IMR-90 (cell line): ENCODE data around the gene RAB8A.

Experiments
- CEBPB ChIP-seq: IDR thresholded peaks from 2 replicates; pipeline ENCODE4 v1.6.1; 2012; ENCODE audit warnings: low read depth, low read length, improper control_type of control experiment
- CHD1 ChIP-seq: IDR thresholded peaks from 2 replicates; pipeline ENCODE4 v1.6.1; 2012; ENCODE audit warnings: low read depth, low read length, improper control_type of control experiment
- CTCF ChIP-seq: conservative IDR thresholded peaks from 2 replicates; pipeline ENCODE4 v1.5.1; 2012; ENCODE audit warnings: mild to moderate bottlenecking, low read depth, low read length, improper control_type of control experiment
- FOS ChIP-seq: fragments of 150-350 bp; IDR thresholded peaks from 2 replicates; pipeline ENCODE4 v1.6.1; 2016; ENCODE audit warnings: low read depth, low read length
- MAFK ChIP-seq: IDR thresholded peaks from 2 replicates; pipeline ENCODE4 v1.6.1; 2012; ENCODE audit warnings: low read depth, low read length, improper control_type of control experiment
- MAZ ChIP-seq: IDR thresholded peaks from 2 replicates; pipeline ENCODE4 v1.6.1; 2012; ENCODE audit warnings: low read depth, mild to moderate bottlenecking, low read length, improper control_type of control experiment, moderate library complexity, borderline replicate concordance
- MXI1 ChIP-seq: IDR thresholded peaks from 2 replicates; pipeline ENCODE4 v1.6.1; 2012; ENCODE audit warnings: low read depth, mild to moderate bottlenecking, low read length, moderate library complexity, borderline replicate concordance
- NFE2L2 ChIP-seq: fragments of 150-350 bp; IDR thresholded peaks from 2 replicates; pipeline ENCODE4 v1.6.1; 2016; ENCODE audit warnings: low read depth, mild to moderate bottlenecking, low read length
- POLR2A ChIP-seq: IDR thresholded peaks from 2 replicates; pipeline ENCODE4 v1.6.1; 2012; ENCODE audit warnings: mild to moderate bottlenecking, low read depth, low read length
- RAD21 ChIP-seq: IDR thresholded peaks from 2 replicates; pipeline ENCODE4 v1.6.1; 2012; ENCODE audit warnings: low read length, improper control_type of control experiment
- RCOR1 ChIP-seq: IDR thresholded peaks from 2 replicates; pipeline ENCODE4 v1.6.1; 2012; ENCODE audit warnings: mild to moderate bottlenecking, low read length, improper control_type of control experiment; ENCODE audit not compliant: insufficient replicate concordance
- SMC3 ChIP-seq: fragments of 150-350 bp; IDR thresholded peaks from 2 replicates; pipeline ENCODE4 v1.6.1; 2016; ENCODE audit warnings: low read depth, mild to moderate bottlenecking, antibody characterized with exemption, low read length, moderate library complexity
- USF2 ChIP-seq: fragments of 150-350 bp; IDR thresholded peaks from 2 replicates; pipeline ENCODE4 v1.6.1; 2017; ENCODE audit warnings: mild to moderate bottlenecking, antibody characterized with exemption, low read length, low read depth

- TF ChIP-seq MXI1 (no peak), CTCF (no peak), FOS (no peak), POLR2A (peak; percentile 76), SMC3 (no peak), RCOR1 (no peak), RAD21 (no peak), USF2 (no peak), MAFK (no peak), CHD1 (no peak), CEBPB (no peak), MAZ (peak; percentile 23; the same call in 1 of the 2 replicates), NFE2L2 (no peak)
Measured at GRCh38 chr19:16067205-16067938, 44.3 kb upstream of the RAB8A start.
